Naive thymus-derived CD8-positive, alpha-beta T cell (primary cell): ENCODE data around the gene POLQ. TPM values are rescaled to one million over a fixed set of nuclear protein-coding genes. Genes with fewer than 3 reads are reported as not detected.
A peak's percentile ranks its signal among the peaks of the same experiment; 100 is the strongest.

ENCODE experiments used
- ATAC-seq, 2 donors: fragments of 150-1000 bp; cut with Tn5 transposase in 1 of 2; sonication (Bioruptor Pico), chemical (Tn5 transposase) in 1 of 2; 1 replicate in 1 of 2; 2 replicates in 1 of 2; pipeline ENCODE4 v1.10.0; 2021; ENCODE audit warnings: mild to moderate bottlenecking in 2 of 2, moderate library complexity in 2 of 2
- POLR2A ChIA-PET: fragments of 350-600 bp; sonication (Branson Sonifier 250); formaldehyde crosslinking; loops from one replicate; lab custom pipeline; 2021; ENCODE audit warnings: antibody characterized with exemption; lab: Charles Lee
- DNase-seq, 10 donors: peaks; one replicate each; pipeline versions ENCODE4 v3.0.0 to v3.0.0-alpha.2; 2020 to 2022
- H3K27ac Mint-ChIP-seq, 10 donors: one replicate each; pipeline ENCODE4 v1.8.0; 2020 to 2022; ENCODE audit warnings: mild to moderate bottlenecking in 10 of 10, mixed read lengths in 10 of 10, moderate library complexity in 4 of 10, inconsistent platforms in 1 of 10
- H3K27me3 Mint-ChIP-seq, 5 donors: one replicate each; pipeline ENCODE4 v1.8.0; 2021 to 2022; ENCODE audit warnings: mixed read lengths in 5 of 5
- H3K36me3 Mint-ChIP-seq, 3 donors: one replicate each; pipeline ENCODE4 v1.8.0; 2020 to 2022; ENCODE audit warnings: mixed read lengths in 3 of 3, mild to moderate bottlenecking in 2 of 3, inconsistent platforms in 1 of 3
- H3K4me1 Mint-ChIP-seq, 4 donors: one replicate each; pipeline ENCODE4 v1.8.0; 2021 to 2022; ENCODE audit warnings: mixed read lengths in 4 of 4
- H3K4me3 Mint-ChIP-seq, 10 donors: one replicate each; pipeline ENCODE4 v1.8.0; 2020 to 2022; ENCODE audit warnings: mild to moderate bottlenecking in 10 of 10, mixed read lengths in 10 of 10, moderate library complexity in 6 of 10, inconsistent platforms in 1 of 10
- H3K9me3 Mint-ChIP-seq, 9 donors: one replicate each; pipeline ENCODE4 v1.8.0; 2020 to 2022; ENCODE audit warnings: mixed read lengths in 9 of 9, mild to moderate bottlenecking in 3 of 9, inconsistent platforms in 1 of 9, moderate library complexity in 1 of 9
- polyA plus RNA-seq, 3 donors: library from polyadenylated mRNA; unstranded; fragments of 300-500 nt; fragmentation: Illumina TruSeq; gene quantifications; one replicate each; pipeline ENCODE4 v1.2.3, GENCODE V29; 2021
- total RNA-seq, 8 experiments: library from RNA in 2 of 8; stranded (reverse) in 2 of 8; gene quantifications; one replicate each; pipeline ENCODE4 v1.2.3 and lab custom pipeline; 2021 to 2026

The POLQ gene
- total and polyA plus RNA-seq, 5 experiments from 2014 or later, result 0.02 to 0.36 (median 0.18) TPM

DNA sequence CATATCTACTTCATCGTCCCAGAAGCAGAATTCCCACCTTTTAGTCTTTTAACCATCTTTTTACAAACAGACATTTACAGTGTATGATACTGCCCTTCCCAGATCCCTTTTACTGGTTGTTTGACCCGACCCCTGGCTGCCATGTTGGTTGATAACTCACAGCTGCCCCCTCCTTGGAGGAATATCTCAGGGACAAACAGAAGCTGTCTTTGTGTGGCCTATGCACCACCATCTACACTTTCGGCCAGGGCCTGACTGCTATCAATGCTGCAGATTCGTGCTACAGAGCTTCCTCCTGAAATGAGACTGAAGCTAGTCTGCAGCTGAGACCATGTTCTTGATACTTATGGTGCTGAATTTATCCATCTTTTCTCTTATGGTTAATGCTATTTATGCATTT lies 6.6 kb upstream of the POLQ start:
- Mint-ChIP-seq H3K36me3 (peaks cover 0 to 3% (median 0%) of the 10 kb centered on the region in 3 donors), H3K27me3 (peaks cover 3 to 9% (median 5%) of the 10 kb centered on the region in 5 donors), H3K4me1 (peaks cover 0 to 9% (median under 1%) of the 10 kb centered on the region in 4 donors), H3K27ac (no peak overlapping the region), H3K9me3 (no peaks in the 10 kb centered on the region), H3K4me3 (no peak overlapping the region)
- POLR2A ChIA-PET, result no interaction called here
- ATAC-seq (no peak), DNase-seq (no peak)

- no peaks in the 10 kb centered on the region for H3K36me3 Mint-ChIP-seq
- ATAC-seq (no peak), DNase-seq (peak in 1 of 10 donors; percentile 7)
- no peaks in the 10 kb centered on the region for H3K27me3 Mint-ChIP-seq
- H3K9me3 Mint-ChIP-seq, result no peaks in the 10 kb centered on the region
- peak overlapping the region; percentile 75 to 94 (median 87) for H3K4me3 Mint-ChIP-seq
- POLR2A ChIA-PET, result interaction anchor here (0.9 to 2.2 kb wide), 3 partner anchors 115 to 1451 kb away, joined by 3 to 10 read pairs (median 4); partner anchors contain the start of genes FAM162A, GSK3B and HCLS1
- peak overlapping the region in 2 of 10 donors; percentile 21 to 85 for H3K27ac Mint-ChIP-seq
- peaks cover 7 to 22% (median 16%) of the 10 kb centered on the region in 4 donors for H3K4me1 Mint-ChIP-seq
Measured at GRCh38 chr3:121545049-121545573, 677 bp downstream of the POLQ start.

GRCh38 chr3:121542924-121543323 lies 2.9 kb downstream of the POLQ start:
- H3K9me3 Mint-ChIP-seq, result no peaks in the 10 kb centered on the region
- ATAC-seq, result no peak
- POLR2A ChIA-PET, result no interaction called here
- peaks cover 7 to 20% (median 12%) of the 10 kb centered on the region in 4 donors for H3K4me1 Mint-ChIP-seq
- H3K36me3 Mint-ChIP-seq, result no peaks in the 10 kb centered on the region
- H3K27me3 Mint-ChIP-seq, result no peaks in the 10 kb centered on the region
- H3K27ac Mint-ChIP-seq, result peak overlapping the region in 1 of 10 donors; percentile 11
- no peak for DNase-seq
- H3K4me3 Mint-ChIP-seq, result peak overlapping the region in 1 of 10 donors; percentile 17

- Mint-ChIP-seq H3K27ac (no peak overlapping the region), H3K36me3 (no peaks in the 10 kb centered on the region), H3K4me3 (no peak overlapping the region), H3K27me3 (no peaks in the 10 kb centered on the region), H3K9me3 (no peaks in the 10 kb centered on the region), H3K4me1 (no peaks in the 10 kb centered on the region)
- DNase-seq (no peak), ATAC-seq (no peak)
- POLR2A ChIA-PET, result interaction anchor here (0.6 kb wide), 1 partner anchor 16 kb away, joined by 5 read pairs; no protein-coding TSS in a partner anchor
Measured at GRCh38 chr3:121531269-121531668, 14.5 kb downstream of the POLQ start.

GRCh38 chr3:121529308-121529707 lies 16.5 kb downstream of the POLQ start:
- H3K36me3 Mint-ChIP-seq, result no peaks in the 10 kb centered on the region
- H3K4me1 Mint-ChIP-seq, result no peaks in the 10 kb centered on the region
- ATAC-seq (no peak), DNase-seq (no peak)
- POLR2A ChIA-PET, result no interaction called here
- H3K4me3 Mint-ChIP-seq, result no peak overlapping the region
- H3K27me3 Mint-ChIP-seq, result no peaks in the 10 kb centered on the region
- no peak overlapping the region for H3K27ac Mint-ChIP-seq
- H3K9me3 Mint-ChIP-seq, result no peaks in the 10 kb centered on the region

- POLR2A ChIA-PET, result no interaction called here
- Mint-ChIP-seq H3K27ac (no peak overlapping the region), H3K9me3 (peaks cover 8 to 23% (median 15%) of the 10 kb centered on the region in 9 donors), H3K4me1 (no peaks in the 10 kb centered on the region), H3K36me3 (peaks cover 0 to 20% (median 2%) of the 10 kb centered on the region in 3 donors), H3K27me3 (peaks cover 0 to 2% (median 0%) of the 10 kb centered on the region in 5 donors), H3K4me3 (no peak overlapping the region)
- DNase-seq (no peak), ATAC-seq (no peak)
Measured at GRCh38 chr3:121520510-121520909, 25.3 kb downstream of the POLQ start.

DNA sequence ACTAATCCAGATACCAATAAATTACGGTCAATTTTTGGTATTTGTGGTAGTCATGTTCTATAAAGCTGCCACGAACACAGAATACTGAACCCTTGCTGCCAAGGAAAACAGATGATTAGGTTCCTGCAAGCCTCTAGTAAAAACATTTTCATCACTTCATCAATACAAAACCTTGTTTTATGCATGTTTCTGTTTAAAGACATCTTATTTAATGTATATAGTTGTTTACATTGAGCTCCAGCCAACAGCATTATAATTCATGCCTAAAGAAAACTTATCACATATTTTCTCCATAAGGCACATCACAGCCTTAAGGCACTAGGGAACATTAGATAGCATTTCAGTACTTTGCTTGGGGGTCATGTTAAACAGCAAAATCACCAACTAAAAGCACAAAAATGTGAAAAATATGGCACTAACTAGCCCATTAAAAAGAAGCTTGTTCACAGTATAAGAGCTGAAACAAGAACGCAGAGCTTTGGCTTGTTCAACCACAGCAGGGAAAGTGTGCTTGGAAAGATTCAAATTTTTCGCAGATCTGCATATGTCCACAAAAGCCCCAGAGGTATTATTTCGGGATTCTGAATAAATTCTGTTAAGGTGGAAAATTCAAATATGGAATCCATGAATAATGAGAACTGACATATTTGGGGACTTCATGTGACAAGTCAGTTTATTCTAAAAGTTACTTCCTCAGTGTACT lies 27.7 kb downstream of the POLQ start:
- ATAC-seq, result no peak
- no peak for DNase-seq
- Mint-ChIP-seq H3K27ac (no peak overlapping the region), H3K36me3 (peaks cover 0 to 29% (median 2%) of the 10 kb centered on the region in 3 donors), H3K9me3 (peaks cover 12 to 33% (median 19%) of the 10 kb centered on the region in 9 donors), H3K4me3 (no peak overlapping the region), H3K27me3 (peaks cover 0 to 2% (median 0%) of the 10 kb centered on the region in 5 donors), H3K4me1 (no peaks in the 10 kb centered on the region)
- POLR2A ChIA-PET, result no interaction called here

DNA sequence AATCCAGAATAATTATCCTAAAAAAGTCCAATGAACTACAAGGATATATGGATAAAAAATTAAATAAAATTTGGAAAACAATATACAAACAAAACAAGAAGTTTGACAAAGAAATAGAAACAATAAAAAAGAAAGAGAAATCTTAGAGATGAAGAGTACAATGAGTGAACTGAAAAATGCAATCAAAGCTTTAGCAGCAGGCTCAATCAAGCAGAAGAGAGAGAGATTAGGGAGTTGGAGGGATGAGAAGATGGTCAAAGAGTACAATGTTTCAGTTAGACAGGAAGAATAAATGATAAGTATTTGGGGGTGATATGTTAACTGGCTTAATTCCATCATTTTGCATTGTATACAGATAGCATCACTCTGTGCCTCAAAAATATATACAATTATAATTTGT lies 29.9 kb downstream of the POLQ start:
- Mint-ChIP-seq H3K36me3 (peaks cover 0 to 29% (median 2%) of the 10 kb centered on the region in 3 donors), H3K27me3 (no peaks in the 10 kb centered on the region), H3K4me1 (no peaks in the 10 kb centered on the region), H3K9me3 (peaks cover 12 to 33% (median 19%) of the 10 kb centered on the region in 9 donors), H3K27ac (no peak overlapping the region), H3K4me3 (no peak overlapping the region)
- DNase-seq (no peak), ATAC-seq (no peak)
- POLR2A ChIA-PET, result no interaction called here

GRCh38 chr3:121515313-121515712 lies 30.5 kb downstream of the POLQ start:
- H3K9me3 Mint-ChIP-seq, result peaks cover 12 to 33% (median 19%) of the 10 kb centered on the region in 9 donors
- DNase-seq, result no peak
- no peak for ATAC-seq
- no peak overlapping the region for H3K27ac Mint-ChIP-seq
- POLR2A ChIA-PET, result no interaction called here
- peaks cover 0 to 29% (median 2%) of the 10 kb centered on the region in 3 donors for H3K36me3 Mint-ChIP-seq
- no peaks in the 10 kb centered on the region for H3K4me1 Mint-ChIP-seq
- H3K4me3 Mint-ChIP-seq, result no peak overlapping the region
- no peaks in the 10 kb centered on the region for H3K27me3 Mint-ChIP-seq

- no peaks in the 10 kb centered on the region for H3K4me1 Mint-ChIP-seq
- H3K27ac Mint-ChIP-seq, result peak overlapping the region in 1 of 10 donors; percentile 66
- DNase-seq, result no peak
- peaks cover 0 to 29% (median 2%) of the 10 kb centered on the region in 3 donors for H3K36me3 Mint-ChIP-seq
- H3K9me3 Mint-ChIP-seq, result peaks cover 12 to 33% (median 19%) of the 10 kb centered on the region in 9 donors
- peak overlapping the region in 1 of 10 donors; percentile 39 for H3K4me3 Mint-ChIP-seq
- POLR2A ChIA-PET, result no interaction called here
- H3K27me3 Mint-ChIP-seq, result no peaks in the 10 kb centered on the region
- no peak for ATAC-seq
Measured at GRCh38 chr3:121514496-121514895, 31.3 kb downstream of the POLQ start.

- H3K36me3 Mint-ChIP-seq, result no peaks in the 10 kb centered on the region
- H3K27ac Mint-ChIP-seq, result no peak overlapping the region
- H3K4me3 Mint-ChIP-seq, result no peak overlapping the region
- H3K27me3 Mint-ChIP-seq, result no peaks in the 10 kb centered on the region
- POLR2A ChIA-PET, result no interaction called here
- no peaks in the 10 kb centered on the region for H3K4me1 Mint-ChIP-seq
- no peak for ATAC-seq
- peaks cover 0 to 3% (median 0%) of the 10 kb centered on the region in 9 donors for H3K9me3 Mint-ChIP-seq
- DNase-seq, result no peak
Measured at GRCh38 chr3:121508389-121508788, 37.4 kb downstream of the POLQ start.

- POLR2A ChIA-PET, result no interaction called here
- Mint-ChIP-seq H3K27ac (no peak overlapping the region), H3K36me3 (no peaks in the 10 kb centered on the region)
Measured at GRCh38 chr3:121505256-121505655, 40.5 kb downstream of the POLQ start.

DNA sequence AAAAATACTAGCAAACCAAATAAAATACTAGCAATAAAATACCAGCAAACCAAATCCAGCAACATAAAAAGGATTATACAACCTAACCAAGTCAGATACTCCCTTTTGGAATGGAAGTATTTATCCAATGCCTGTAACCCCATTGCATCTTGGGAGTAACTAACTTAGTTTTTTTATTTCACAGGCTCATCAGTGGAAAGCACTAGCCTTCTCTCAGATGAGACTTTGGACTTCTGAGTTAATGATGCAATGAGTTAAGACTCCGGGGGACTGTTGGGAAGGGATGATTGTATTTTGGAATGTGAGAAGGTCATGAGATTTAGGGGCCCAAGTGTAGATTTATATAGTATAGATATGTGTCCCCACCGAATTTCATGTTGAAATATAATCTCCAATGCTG lies 41.2 kb downstream of the POLQ start:
- no peaks in the 10 kb centered on the region for H3K36me3 Mint-ChIP-seq
- POLR2A ChIA-PET, result no interaction called here
- no peak for ATAC-seq
- no peaks in the 10 kb centered on the region for H3K27me3 Mint-ChIP-seq
- H3K4me3 Mint-ChIP-seq, result no peak overlapping the region
- no peak for DNase-seq
- H3K4me1 Mint-ChIP-seq, result no peaks in the 10 kb centered on the region
- no peaks in the 10 kb centered on the region for H3K9me3 Mint-ChIP-seq
- H3K27ac Mint-ChIP-seq, result no peak overlapping the region

More at GRCh38 chr3:121505256-121505655, 40.5 kb downstream of the POLQ start:
- DNase-seq (no peak), ATAC-seq (no peak)
- no peaks in the 10 kb centered on the region for H3K4me1 Mint-ChIP-seq
- no peaks in the 10 kb centered on the region for H3K27me3 Mint-ChIP-seq
- H3K4me3 Mint-ChIP-seq, result peak overlapping the region in 1 of 10 donors; percentile 46
- no peaks in the 10 kb centered on the region for H3K9me3 Mint-ChIP-seq
